ENCODE data around the gene SCN2B.

The SCN2B gene

DNA sequence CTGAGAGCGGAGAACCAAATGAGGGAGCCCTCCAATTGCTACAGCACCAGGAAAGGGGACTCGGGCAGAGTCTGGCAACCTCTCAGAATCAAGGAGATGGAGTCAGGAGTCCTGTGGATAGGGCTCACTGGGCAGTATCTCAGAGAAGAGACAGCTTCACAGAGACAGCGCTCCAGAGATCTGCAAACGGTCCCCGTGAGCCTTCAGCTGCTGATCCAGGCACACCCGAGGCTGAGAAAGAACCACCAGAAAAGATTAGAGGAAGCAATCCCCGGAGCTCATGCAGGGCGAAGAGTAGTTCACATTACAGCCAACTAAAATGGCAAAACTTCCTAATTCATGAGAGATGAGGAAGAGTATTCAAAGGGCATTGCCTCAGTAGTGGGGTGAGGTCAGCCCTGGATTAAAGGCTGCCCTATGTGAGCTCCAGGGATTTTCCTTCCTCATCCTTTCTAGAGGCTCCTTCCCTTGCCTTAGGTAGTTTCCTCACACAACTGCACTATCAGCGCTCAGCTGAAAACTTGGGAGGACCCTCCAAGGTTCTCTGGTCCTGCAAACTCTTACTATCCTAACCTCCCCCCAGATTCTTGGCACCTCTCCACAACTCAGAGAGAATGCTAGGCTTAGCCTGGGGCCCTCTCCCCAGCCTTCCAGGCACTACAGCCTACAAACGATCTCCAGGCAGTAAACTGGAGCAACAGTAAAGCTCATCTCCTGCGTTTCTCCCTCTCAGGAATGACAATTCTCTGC is 47.5 kb downstream of the SCN2B start:
- no peak for DNase-seq

DNA sequence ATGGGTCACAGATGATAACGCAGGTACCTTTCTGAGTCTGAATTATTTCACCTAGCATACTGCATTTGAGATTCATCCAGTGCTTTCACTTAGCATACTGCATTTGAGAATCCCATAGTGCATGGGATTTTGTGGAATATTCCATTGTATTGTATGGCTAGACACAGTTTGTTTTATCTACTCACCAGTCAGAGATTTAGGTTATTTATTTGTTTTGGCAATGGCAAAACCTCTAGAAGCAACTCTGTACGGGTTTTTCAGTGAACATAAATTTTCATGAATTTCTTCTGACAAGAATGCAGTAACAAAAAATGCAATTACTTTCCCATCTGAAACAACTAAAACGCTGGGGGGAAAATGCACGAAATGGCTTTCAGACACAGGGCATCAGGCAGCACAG is 48.1 kb downstream of the SCN2B start:
- no peak for DNase-seq

DNA sequence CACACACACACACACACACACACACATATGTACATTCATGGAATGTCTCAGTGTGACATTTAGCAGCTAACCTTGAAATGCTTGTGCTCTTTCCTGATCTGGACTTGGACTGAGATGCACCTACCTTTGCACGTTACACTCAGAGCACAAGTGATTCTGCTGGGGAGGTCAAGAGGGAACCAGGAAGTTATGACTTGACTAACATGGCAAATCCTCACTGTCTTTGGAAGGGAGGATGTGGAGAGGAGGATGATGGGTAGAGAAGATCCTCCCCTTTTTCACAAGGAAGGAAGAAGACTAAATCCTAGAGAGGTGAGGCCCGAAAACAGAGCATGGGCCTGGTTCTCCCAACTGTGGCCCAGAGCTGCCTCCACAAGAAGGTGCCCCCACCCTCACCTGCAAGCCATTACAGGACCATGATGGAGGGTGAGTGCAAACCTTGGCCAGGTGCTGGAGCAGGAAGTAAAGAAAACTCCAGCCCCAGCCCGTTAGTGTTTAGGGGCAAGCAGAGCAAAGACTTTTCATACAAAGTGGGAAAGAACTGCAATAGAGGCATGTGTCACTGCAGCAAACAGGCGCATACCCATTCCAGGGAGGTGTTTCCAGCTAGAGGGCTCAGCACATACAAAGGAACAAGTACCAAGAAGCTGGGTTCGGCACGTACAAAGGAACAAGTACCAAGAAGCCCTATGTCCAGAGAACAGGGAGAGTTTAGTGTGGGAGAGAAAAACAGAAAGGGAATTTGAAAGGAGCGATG is 50.2 kb downstream of the SCN2B start:
- DNase-seq, result no peak

DNA sequence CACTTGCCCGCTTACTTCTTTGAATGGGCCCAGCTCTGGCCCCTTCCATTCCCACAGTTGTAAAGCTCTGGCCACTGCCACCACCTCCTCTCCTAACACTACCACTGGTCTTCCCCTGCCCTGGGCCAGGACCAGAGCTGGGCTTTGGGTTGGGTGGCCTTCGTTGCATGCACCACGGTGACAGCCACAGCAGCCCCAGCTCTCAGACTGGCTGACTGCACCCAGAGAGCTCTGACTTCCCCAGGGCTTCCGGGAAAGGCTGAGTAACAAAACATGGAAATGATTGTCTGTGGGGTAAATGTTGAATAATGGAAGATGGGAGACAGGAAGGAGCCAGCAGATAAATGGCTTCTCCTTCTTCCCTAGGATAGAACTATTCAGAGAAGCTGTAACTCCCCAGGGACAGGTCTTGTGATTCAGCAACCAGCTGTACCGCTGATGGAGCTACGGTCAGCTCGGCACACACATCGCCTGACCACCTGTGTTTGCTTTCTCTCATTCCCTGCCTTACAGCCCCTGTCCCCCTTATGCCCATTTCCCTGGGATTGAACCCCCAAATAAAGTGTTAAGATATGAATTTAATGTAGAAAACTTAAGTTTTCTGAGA is 51.4 kb downstream of the SCN2B start:
- DNase-seq, result peak; percentile 14

DNA sequence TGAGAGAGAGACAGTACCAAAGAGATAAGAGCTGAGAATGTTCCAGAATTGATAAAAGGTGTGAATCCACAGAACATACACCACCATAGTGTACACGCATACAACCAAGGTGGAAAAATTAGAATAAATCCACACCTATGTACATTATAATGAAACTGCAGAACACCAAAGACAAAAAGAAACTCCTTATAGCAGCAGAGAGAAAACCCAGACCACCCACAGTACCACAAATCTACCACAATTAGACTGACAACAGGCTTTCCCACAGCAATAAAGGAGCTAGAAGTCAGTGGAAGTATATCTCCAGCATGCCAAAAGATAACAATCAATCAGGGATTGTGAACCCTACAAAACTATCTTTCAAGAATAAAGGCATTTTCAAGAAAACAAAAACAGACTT is 55.6 kb downstream of the SCN2B start:
- DNase-seq, result no peak

DNA sequence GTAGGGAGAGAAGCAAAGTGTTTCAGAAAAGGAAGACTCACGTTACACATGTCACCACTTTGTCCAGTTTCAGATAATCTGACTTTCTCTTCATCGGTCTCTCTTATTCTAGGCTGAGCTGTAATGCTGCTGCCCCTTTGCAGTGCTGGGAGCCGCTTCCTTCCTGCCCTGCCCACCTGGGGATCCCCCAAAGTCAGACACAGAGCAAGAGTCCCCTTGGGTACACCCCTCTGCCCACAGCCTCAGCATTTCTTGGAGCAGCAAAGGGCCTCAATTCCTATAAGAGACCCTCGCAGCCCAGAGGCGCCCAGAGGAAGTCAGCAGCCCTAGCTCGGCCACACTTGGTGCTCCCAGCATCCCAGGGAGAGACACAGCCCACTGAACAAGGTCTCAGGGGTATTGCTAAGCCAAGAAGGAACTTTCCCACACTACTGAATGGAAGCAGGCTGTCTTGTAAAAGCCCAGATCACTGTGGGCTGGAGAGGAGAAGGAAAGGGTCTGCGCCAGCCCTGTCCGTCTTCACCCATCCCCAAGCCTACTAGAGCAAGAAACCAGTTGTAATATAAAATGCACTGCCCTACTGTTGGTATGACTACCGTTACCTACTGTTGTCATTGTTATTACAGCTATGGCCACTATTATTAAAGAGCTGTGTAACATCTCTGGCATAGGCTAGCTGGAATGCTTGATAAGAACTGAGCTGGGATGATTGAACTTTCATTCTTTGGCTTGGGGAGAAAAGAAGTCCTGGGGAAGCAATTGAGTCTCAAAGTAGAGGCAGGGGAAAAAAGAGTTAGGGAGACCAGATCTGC is 58.4 kb downstream of the SCN2B start:
- DNase-seq, result no peak

DNA sequence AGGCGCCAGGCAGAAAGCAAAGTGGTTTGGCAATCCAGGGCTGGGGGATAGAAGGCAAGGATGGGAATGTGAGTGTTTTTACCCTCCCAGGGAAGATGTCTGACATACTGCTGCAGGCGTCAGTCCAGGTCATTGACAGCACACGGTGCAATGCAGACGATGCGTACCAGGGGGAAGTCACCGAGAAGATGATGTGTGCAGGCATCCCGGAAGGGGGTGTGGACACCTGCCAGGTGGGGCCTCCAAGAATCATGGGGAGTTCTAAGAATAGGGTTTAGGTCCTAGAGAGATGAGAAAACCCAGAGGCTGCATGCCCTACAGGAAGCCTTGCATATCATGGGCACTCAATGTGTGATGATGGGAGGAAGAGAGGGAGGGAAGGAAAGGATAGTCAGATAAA is 61.4 kb downstream of the SCN2B start:
- no peak for DNase-seq

DNA sequence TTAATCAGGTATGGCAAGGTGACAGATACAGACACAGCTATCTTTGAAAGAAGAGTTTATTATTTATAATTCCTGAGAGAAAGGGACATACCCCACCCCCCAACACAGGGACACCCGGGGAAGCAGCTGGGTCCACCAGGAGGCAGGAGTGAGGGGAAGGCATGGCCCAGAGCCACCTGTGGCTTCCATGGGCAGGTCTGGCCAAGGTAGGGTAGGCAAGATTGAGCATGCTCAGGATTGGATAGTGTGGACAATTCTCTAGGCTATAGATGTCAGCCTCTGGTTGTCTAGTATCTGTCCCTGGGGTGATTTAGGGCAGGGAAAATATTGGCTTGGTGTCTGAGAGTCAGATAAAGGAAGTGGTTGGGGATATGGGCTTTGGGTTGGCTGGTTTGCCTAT is 62.2 kb downstream of the SCN2B start:
- DNase-seq, result no peak

DNA sequence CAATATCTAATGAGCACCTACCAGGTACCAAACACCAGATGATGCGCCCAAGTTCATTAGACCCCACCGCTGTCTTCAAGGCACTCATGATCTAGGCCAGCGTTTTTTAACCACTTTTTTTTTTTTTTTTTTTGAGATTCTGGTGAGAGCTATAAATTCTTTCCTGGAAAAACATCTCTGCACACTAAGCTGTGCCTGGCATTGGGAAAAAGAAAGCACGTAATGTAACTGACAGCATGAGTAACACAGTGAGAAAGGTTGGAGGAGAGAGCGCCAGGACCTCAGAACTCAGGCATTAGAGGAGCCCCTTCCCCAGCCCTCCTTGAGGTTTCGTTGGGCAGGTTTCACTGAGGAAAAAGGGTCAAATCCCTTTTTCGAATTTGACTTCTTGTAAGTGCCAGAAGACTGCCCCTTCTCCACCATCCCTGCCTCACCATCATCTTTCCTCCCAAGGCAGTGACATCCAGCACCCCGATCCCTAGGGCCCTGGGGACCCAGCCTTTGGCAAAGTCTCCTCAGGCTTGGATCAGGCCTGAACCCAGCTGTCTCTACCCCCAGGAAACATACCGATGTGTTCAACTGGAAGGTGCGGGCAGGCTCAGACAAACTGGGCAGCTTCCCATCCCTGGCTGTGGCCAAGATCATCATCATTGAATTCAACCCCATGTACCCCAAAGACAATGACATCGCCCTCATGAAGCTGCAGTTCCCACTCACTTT is 63.6 kb downstream of the SCN2B start:
- DNase-seq, result no peak
